Measurements from ENCODE around the gene CROCC2.

The CROCC2 gene

DNA sequence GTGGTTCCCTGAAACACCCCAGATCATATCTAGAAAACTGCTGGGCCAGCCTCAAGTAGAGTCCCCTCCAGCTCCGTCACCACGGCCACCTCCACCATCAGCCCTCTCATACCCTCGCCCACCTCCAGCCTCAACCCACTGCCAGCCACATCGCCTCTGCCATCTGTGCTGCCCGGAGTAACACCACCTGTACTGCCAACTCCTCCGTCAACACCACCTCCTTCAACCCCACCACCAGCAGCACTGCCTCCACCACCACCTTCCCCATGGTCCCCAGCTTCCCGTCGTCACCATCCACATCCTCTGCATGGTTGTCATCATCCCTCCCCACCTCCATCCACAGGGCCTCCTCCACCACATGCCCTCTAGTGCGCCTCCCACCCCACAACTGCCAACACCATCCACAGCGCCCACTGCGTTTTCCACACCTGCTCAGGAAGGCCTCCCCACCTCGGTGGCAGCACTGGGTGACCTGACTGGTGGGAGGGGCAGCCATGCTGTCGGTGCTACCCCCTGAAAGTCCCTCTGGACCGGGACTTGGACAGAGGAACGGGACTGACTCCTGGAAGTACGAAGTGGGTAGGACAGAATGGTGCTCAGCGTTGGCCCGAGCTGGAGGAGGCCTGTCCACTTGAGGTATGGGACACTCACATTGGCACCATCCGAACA lies 93.9 kb downstream of the CROCC2 start:
- DNase-seq (ENCODE audit: low spot score): no peak

- no peak for DNase-seq (ENCODE audit: low spot score)
Observed at GRCh38 chr2:241000831-241001321, 94.7 kb downstream of the CROCC2 start.

DNA sequence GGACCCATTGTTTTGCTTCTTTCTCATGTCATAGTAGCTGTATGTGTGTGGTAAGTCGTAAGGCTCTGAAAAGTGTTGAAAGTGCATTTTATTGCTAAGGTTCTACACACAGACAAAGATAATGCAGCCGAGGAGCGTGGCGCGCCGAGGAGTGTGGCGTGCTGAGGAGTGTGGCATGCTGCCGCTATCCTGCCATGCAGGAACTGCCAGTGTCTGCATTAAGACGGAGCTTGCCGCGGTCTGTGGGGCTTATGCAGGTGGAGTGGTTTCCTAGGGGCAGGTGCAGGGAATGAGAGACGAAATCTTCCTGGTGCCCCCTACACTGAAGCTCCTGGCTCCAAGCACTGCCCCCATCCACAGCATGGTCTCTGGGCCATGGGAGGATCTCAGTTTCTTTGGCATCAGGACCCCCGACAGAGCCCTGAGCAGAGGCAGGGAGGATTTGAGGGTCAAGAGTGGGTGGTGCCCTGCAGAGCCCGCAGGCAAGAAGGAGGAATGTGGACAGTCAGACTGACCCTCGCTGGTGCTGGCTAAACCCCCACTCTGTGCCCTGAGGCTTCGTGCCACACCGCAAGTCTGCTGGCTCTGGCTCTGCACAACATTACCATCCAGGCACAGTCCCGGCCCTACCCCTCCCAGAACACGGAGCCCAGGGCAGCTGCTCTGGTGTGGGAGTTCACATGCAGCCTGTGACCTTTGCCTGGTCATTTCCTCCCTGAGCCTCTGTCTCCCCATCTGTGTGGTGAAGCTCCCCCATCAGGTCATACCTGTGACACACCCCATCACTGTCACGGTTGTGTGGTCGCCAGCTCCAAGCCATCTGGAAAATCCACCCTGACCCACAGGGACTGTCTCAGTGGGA lies 95.5 kb downstream of the CROCC2 start:
- DNase-seq (ENCODE audit: low spot score): no peak

DNA sequence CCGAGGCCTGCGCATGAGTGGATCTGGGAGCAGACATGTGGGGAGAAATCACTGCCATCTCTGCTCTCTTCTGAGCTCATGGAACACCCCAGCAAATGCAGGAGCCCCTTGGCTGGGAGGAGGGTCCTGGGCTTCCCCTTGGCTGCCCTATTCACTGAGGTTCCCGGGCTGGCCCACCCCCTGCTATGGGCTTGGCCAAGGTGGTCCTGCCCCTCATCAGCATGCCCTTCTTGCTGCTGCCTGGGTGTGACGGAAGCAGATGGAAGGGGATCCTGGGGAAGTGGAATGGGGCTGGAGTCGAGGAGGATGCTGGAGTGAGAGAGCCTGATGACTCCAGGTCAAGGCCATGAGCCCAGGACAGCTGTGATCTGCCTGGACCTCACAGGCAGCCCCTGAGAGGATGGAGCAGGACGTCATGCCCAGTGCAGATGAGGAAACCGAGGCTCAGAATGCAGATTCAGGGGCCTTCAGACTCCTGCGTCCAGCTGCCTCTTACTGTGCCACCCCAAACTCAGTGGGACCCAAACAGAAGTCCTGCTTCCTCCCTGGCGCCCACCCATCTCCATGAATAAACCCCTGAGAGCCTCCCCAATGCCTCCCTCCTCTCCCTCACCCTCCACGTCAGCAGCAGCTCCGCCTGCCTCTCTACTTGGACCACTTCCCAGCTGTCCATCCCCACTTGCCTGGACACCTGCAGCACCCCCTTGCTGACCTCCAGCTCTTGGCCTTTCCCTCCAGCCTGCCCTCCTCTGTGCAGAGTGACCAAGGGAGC lies 96.3 kb downstream of the CROCC2 start:
- no peak for DNase-seq (ENCODE audit: low spot score)

DNA sequence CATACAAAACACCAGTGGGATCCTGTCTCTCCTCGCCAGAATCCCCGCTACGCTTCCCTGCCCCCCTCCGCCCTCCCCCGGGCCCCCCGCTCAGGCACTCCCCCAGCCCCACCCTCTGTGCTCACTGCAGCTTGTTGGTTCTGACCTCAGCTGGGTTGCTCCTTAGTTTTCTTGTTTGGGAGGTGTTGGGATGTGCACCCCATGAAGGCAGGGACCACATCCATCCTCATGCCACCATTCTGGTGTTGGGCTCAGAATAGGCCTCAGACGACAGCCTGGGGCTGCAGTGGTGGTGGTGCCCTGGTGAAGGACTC lies 96.9 kb downstream of the CROCC2 start:
- no peak for DNase-seq (ENCODE audit: low spot score)

DNA sequence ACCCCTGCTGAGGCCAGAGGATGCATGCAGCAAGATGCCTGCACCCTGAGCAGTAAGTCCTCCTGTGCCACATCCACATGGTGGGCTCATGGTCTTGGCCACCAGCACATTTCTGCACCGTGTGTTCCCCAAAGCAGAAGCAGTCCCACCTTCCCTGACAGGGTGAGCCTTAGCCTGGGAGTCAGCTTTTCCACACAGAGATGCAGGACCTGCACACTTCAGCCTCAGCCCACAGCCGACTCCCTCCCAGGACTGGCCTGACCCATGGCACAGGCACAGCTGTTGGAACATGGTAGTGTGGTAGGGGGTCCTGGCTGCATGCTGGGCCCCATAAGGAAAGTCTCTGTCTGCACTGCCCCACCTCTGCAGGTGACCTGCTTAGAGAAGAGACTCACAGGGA lies 97.2 kb downstream of the CROCC2 start:
- DNase-seq (ENCODE audit: low spot score): no peak

GRCh38 chr2:241003830-241004564 lies 97.9 kb downstream of the CROCC2 start:
- no peak for DNase-seq (ENCODE audit: low spot score)

GRCh38 chr2:241005569-241005968 lies 99.4 kb downstream of the CROCC2 start:
- DNase-seq (ENCODE audit: low spot score): no peak

- no peak for DNase-seq (ENCODE audit: low spot score)
Observed at GRCh38 chr2:241006412-241006811, 100.3 kb downstream of the CROCC2 start.

DNA sequence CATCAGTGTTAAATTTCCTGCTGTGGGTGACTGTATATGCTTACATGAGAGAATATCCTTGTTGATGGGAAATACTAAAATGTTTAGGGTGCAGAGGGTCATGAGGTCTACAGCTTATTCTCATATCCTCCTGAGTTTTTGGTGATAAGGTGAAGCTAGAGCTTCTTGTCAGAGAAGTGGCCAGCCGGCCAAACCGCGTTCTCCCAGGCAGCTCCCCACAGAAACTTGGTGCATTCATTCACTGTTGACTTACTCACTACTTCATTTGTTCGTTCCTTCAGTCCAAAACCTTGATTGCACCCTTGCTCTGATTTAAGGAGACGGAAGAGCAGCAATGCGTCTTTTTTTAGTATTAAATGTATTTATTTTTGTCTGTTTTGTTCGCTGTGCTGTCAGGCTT lies 101.0 kb downstream of the CROCC2 start:
- no peak for DNase-seq (ENCODE audit: low spot score)

DNA sequence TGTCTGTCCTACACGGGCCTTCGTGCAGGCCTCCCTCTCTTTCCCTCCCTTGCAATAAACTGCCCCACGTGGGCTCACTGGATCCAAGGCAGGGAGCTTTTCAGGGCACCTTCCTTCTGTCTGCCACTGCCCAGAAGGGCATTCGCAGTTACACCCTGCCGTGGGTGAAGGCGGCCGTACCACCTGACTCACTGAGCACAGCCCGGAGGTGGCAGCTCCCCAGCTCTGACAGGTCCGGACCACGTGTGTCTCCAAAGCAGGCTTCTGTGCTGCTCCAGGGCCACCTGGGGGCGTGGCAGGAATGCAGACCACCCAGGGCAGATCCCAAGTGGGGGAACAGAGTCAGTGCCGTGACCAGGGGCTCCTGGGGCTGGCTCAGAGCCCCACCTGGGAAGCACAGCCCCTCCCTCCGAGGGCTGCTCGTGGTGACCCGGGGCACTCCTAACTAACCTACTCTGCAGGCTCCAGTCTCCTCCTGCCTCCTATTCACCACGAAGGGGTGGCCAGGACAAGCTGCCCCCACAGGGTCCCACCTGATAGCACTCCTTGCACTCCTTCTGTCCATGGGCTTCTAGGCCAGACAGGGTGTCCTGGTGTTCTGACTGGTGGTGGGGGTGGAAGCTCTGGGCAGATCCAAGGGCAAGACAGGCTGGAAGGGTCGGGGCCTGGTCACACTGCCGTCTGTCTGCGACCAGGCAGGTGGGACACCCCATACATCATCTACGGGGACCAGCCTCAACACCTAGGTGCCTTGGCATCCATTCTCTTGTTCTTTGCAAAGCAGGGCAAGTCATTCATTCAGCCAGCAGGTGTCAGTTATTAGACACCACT lies 102.0 kb downstream of the CROCC2 start:
- DNase-seq (ENCODE audit: low spot score): no peak

- DNase-seq (ENCODE audit: low spot score): no peak
Observed at GRCh38 chr2:241008711-241009121, 102.6 kb downstream of the CROCC2 start.

DNA sequence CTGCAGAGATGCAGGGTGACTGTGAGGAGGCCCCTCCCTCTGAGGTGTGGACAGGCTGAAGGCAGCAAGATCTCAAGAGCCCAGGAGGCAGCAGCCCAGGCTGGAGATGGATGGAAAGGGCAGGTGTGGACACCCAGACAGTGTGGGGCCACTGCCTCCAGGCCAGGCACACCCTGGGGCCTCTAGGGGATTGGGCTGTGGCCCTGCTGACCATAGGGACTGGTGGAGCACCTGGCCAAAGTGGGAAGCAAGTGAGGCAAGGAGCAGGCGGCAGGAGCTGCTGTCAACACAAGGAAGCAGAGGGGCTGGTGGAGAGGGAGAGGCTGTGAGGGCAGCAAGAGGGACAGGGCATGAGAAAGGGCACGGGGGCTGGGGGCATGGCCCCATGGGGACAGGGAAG lies 103.1 kb downstream of the CROCC2 start:
- DNase-seq (ENCODE audit: low spot score): no peak

GRCh38 chr2:241009601-241010530 lies 103.7 kb downstream of the CROCC2 start:
- peak; percentile 89 for DNase-seq (ENCODE audit: low spot score)

- no peak for DNase-seq (ENCODE audit: low spot score)
Observed at GRCh38 chr2:241010531-241011295, 104.6 kb downstream of the CROCC2 start.

- DNase-seq (ENCODE audit: low spot score): no peak
Observed at GRCh38 chr2:241011296-241011600, 105.1 kb downstream of the CROCC2 start.

GRCh38 chr2:241011751-241012510 lies 105.8 kb downstream of the CROCC2 start:
- no peak for DNase-seq (ENCODE audit: low spot score)

DNA sequence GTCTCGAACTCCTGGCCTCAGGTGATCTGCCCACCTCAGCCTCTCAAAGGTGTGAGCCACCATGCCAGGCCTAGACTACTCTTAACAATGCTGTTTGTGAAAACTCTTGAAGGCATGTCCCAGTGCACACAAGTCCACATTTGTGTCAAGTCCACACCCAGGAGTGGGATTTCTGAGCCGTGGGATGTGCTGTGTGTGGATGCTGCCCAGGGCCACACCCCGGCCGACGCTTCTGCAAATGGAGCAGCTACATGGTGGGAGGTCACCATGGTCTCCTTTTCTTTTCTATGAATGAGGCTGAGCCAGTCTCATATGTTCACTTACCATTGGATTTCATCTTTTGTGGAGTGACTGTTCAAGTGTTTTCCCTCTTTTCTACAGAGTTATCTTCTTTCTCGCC lies 108.1 kb downstream of the CROCC2 start:
- no peak for DNase-seq (ENCODE audit: low spot score)

- no peak for DNase-seq (ENCODE audit: low spot score)
Observed at GRCh38 chr2:241014764-241015163, 108.6 kb downstream of the CROCC2 start.

All from iPS-NIHi11 (cell line).